ENCODE results near the gene CORO2B. TPM values are rescaled to one million over a fixed set of nuclear protein-coding genes. Genes with fewer than 3 reads are reported as not detected.

CORO2B gene
- total RNA-seq, 1 experiment from 2014 or later, result 0.14 TPM

- Mint-ChIP-seq H3K4me3 (ENCODE audit: low read depth, unreplicated experiment) (no peak overlapping the region), H3K4me1 (ENCODE audit: low read depth, unreplicated experiment) (no peaks in the 10 kb centered on the region), H3K36me3 (ENCODE audit: insufficient read depth, unreplicated experiment) (no peaks in the 10 kb centered on the region), H3K27ac (ENCODE audit: unreplicated experiment) (no peak overlapping the region), H3K9me3 (ENCODE audit: low read depth, unreplicated experiment) (no peaks in the 10 kb centered on the region), H3K27me3 (ENCODE audit: unreplicated experiment) (peaks cover 98% of the 10 kb centered on the region)
- intact Hi-C loops (cut with micrococcal nuclease; ENCODE audit: unreplicated experiment), result no loop called here
- CTCF ChIA-PET, result interaction anchor here (0.6 kb wide), 1 partner anchor 691 kb away, joined by 3 read pairs; no protein-coding TSS in a partner anchor
- TF ChIP-seq CTCF (IDR thresholded peaks at IDR 0.05; ENCODE audit: unreplicated experiment), result no peak
- BruUV-seq (replicated peaks), result no TSS peak
- DNase-seq, result no peak
These were observed 7.8 kb upstream of the CORO2B start for GRCh38 chr15:68570974-68571373.

GRCh38 chr15:68571582-68571981 is 7.2 kb upstream of the CORO2B start:
- Mint-ChIP-seq H3K27ac (ENCODE audit: unreplicated experiment) (no peak overlapping the region), H3K4me1 (ENCODE audit: low read depth, unreplicated experiment) (no peaks in the 10 kb centered on the region), H3K9me3 (ENCODE audit: low read depth, unreplicated experiment) (no peaks in the 10 kb centered on the region), H3K4me3 (ENCODE audit: low read depth, unreplicated experiment) (no peak overlapping the region), H3K36me3 (ENCODE audit: insufficient read depth, unreplicated experiment) (peaks cover under 1% of the 10 kb centered on the region), H3K27me3 (ENCODE audit: unreplicated experiment) (peaks cover 98% of the 10 kb centered on the region)
- BruUV-seq (replicated peaks), result no TSS peak
- intact Hi-C loops (cut with micrococcal nuclease; ENCODE audit: unreplicated experiment), result no loop called here
- TF ChIP-seq CTCF (IDR thresholded peaks at IDR 0.05; ENCODE audit: unreplicated experiment), result no peak
- DNase-seq, result no peak
- CTCF ChIA-PET, result no interaction called here

GRCh38 chr15:68572309-68572708 is 6.5 kb upstream of the CORO2B start:
- Mint-ChIP-seq H3K27me3 (ENCODE audit: unreplicated experiment) (peaks cover 98% of the 10 kb centered on the region), H3K4me1 (ENCODE audit: low read depth, unreplicated experiment) (no peaks in the 10 kb centered on the region), H3K27ac (ENCODE audit: unreplicated experiment) (no peak overlapping the region), H3K36me3 (ENCODE audit: insufficient read depth, unreplicated experiment) (peaks cover 5% of the 10 kb centered on the region), H3K9me3 (ENCODE audit: low read depth, unreplicated experiment) (no peaks in the 10 kb centered on the region), H3K4me3 (ENCODE audit: low read depth, unreplicated experiment) (no peak overlapping the region)
- CTCF ChIA-PET, result no interaction called here
- BruUV-seq (replicated peaks), result no TSS peak
- no peak for DNase-seq
- intact Hi-C loops (cut with micrococcal nuclease; ENCODE audit: unreplicated experiment), result no loop called here
- no peak for TF ChIP-seq CTCF (IDR thresholded peaks at IDR 0.05; ENCODE audit: unreplicated experiment)

GRCh38 chr15:68572921-68573320 is 5.9 kb upstream of the CORO2B start:
- no peak for TF ChIP-seq CTCF (IDR thresholded peaks at IDR 0.05; ENCODE audit: unreplicated experiment)
- intact Hi-C loops (cut with micrococcal nuclease; ENCODE audit: unreplicated experiment), result no loop called here
- Mint-ChIP-seq H3K27me3 (ENCODE audit: unreplicated experiment) (peaks cover 98% of the 10 kb centered on the region), H3K4me3 (ENCODE audit: low read depth, unreplicated experiment) (no peak overlapping the region), H3K36me3 (ENCODE audit: insufficient read depth, unreplicated experiment) (peaks cover 11% of the 10 kb centered on the region), H3K9me3 (ENCODE audit: low read depth, unreplicated experiment) (no peaks in the 10 kb centered on the region), H3K27ac (ENCODE audit: unreplicated experiment) (no peak overlapping the region), H3K4me1 (ENCODE audit: low read depth, unreplicated experiment) (peaks cover 5% of the 10 kb centered on the region)
- DNase-seq, result no peak
- CTCF ChIA-PET, result no interaction called here
- no TSS peak for BruUV-seq (replicated peaks)

Data from Calu3 (cell line).